Parathyroid adenoma (tissue), 2 donors: Measurements from ENCODE around the gene CNTN4.

Experiments used
- H2AFZ ChIP-seq: fragments of 300-600 bp; sonication (generic); one replicate; pipeline ENCODE4 v1.7.0; 2017; ENCODE audit warnings: antibody characterized with exemption, mild to moderate bottlenecking
- H3K27ac ChIP-seq: fragments of 300-600 bp; sonication (generic); one replicate; pipeline ENCODE4 v1.7.0; 2017
- H3K27me3 ChIP-seq: fragments of 300-600 bp; sonication (generic); one replicate; pipeline ENCODE4 v1.7.0; 2017; ENCODE audit warnings: low read length; ENCODE audit not compliant: control insufficient read depth, insufficient read depth
- H3K36me3 ChIP-seq: fragments of 300-600 bp; sonication (generic); one replicate; pipeline ENCODE4 v1.7.0; 2017; ENCODE audit warnings: low read length; ENCODE audit not compliant: control insufficient read depth, insufficient read depth
- H3K4me1 ChIP-seq: fragments of 300-600 bp; sonication (generic); one replicate; pipeline ENCODE4 v1.7.0; 2017; ENCODE audit warnings: control low read depth
- H3K4me2 ChIP-seq: fragments of 300-600 bp; sonication (generic); one replicate; pipeline ENCODE4 v1.7.0; 2017; ENCODE audit warnings: low read length
- H3K4me3 ChIP-seq: fragments of 300-600 bp; sonication (generic); one replicate; pipeline ENCODE4 v1.7.0; 2017; ENCODE audit warnings: low read depth, low read length
- H3K79me2 ChIP-seq: fragments of 300-600 bp; sonication (generic); one replicate; pipeline ENCODE4 v1.7.0; 2017; ENCODE audit warnings: control low read depth
- H3K9ac ChIP-seq: fragments of 300-600 bp; sonication (generic); one replicate; pipeline ENCODE4 v1.7.0; 2017; ENCODE audit warnings: mild to moderate bottlenecking
- H3K9me3 ChIP-seq: fragments of 300-600 bp; sonication (generic); one replicate; pipeline ENCODE4 v1.7.0; 2017; ENCODE audit warnings: low read length; ENCODE audit not compliant: control insufficient read depth
- CTCF ChIP-seq: fragments of 300-600 bp; sonication (generic); IDR thresholded peaks from one replicate; pipeline ENCODE4 v1.7.0; 2017; ENCODE audit warnings: antibody characterized with exemption, mild to moderate bottlenecking
- donor health status: primary hyperparathyroidism.

CNTN4 gene

DNA sequence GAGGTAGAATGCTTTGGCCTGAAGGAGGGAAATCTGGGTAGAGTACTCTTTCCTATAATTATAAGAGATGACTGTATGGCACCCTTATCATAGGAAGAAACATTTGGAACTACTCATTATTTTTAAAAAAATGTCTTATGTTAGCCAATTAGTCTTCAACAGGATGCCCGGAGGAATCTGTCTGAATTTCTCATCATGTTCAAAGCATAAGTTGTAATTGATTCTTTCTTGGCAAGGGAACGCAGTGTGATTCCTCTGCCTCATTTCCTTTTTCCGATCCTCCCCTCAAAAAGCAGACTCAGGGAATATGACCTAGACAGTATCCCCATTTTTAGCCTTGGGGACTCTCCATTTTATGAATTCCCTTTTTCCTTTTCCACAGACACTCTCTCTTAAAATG lies 846.5 kb downstream of the CNTN4 start:
- H3K27ac ChIP-seq: no peak overlapping the region
- peak overlapping the region; percentile 26 for H2AFZ ChIP-seq
- TF ChIP-seq CTCF: no peak
- no peak overlapping the region for H3K9ac ChIP-seq
- no peak overlapping the region for H3K4me2 ChIP-seq
- H3K27me3 ChIP-seq: no peaks in the 10 kb centered on the region
- no peaks in the 10 kb centered on the region for H3K79me2 ChIP-seq
- H3K36me3 ChIP-seq: no peaks in the 10 kb centered on the region
- H3K4me3 ChIP-seq: no peak overlapping the region
- no peaks in the 10 kb centered on the region for H3K9me3 ChIP-seq
- H3K4me1 ChIP-seq: peaks cover 22% of the 10 kb centered on the region

DNA sequence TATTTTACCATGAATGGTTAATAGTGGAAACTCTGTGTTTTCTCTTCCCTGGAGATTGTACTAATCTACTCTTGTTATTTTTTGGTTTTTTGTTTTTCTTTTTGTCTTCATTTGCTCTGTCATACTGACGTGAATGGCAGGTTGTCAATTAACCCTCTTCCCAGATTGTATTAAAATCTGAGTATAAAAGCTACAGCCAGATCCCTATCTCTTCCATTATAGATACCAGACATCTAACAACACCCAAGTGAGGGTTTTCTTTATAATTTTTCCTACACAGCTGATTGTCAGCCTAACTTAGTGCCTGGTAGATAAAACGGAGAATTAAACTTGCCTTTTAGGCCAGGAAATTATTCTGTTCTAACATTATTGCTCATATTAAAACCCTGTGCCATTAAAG lies 848.9 kb downstream of the CNTN4 start:
- H3K27ac ChIP-seq: no peak overlapping the region
- TF ChIP-seq CTCF: no peak
- no peaks in the 10 kb centered on the region for H3K9me3 ChIP-seq
- peaks cover 33% of the 10 kb centered on the region for H3K4me1 ChIP-seq
- no peak overlapping the region for H3K4me3 ChIP-seq
- no peaks in the 10 kb centered on the region for H3K79me2 ChIP-seq
- no peak overlapping the region for H2AFZ ChIP-seq
- H3K4me2 ChIP-seq: no peak overlapping the region
- H3K27me3 ChIP-seq: no peaks in the 10 kb centered on the region
- H3K36me3 ChIP-seq: no peaks in the 10 kb centered on the region
- no peak overlapping the region for H3K9ac ChIP-seq

GRCh38 chr3:2948882-2949281 lies 850.2 kb downstream of the CNTN4 start:
- H3K79me2 ChIP-seq: no peaks in the 10 kb centered on the region
- H3K4me1 ChIP-seq: peaks cover 33% of the 10 kb centered on the region
- H3K27me3 ChIP-seq: no peaks in the 10 kb centered on the region
- no peaks in the 10 kb centered on the region for H3K9me3 ChIP-seq
- no peak overlapping the region for H3K4me2 ChIP-seq
- H3K27ac ChIP-seq: no peak overlapping the region
- H2AFZ ChIP-seq: peak overlapping the region; percentile 36
- H3K4me3 ChIP-seq: no peak overlapping the region
- no peaks in the 10 kb centered on the region for H3K36me3 ChIP-seq
- TF ChIP-seq CTCF: no peak
- no peak overlapping the region for H3K9ac ChIP-seq

GRCh38 chr3:2950159-2950558 lies 851.5 kb downstream of the CNTN4 start:
- H3K4me2 ChIP-seq: no peak overlapping the region
- no peak overlapping the region for H3K9ac ChIP-seq
- peaks cover 33% of the 10 kb centered on the region for H3K4me1 ChIP-seq
- peak overlapping the region; percentile 39 for H2AFZ ChIP-seq
- H3K9me3 ChIP-seq: no peaks in the 10 kb centered on the region
- H3K79me2 ChIP-seq: no peaks in the 10 kb centered on the region
- no peaks in the 10 kb centered on the region for H3K36me3 ChIP-seq
- no peaks in the 10 kb centered on the region for H3K27me3 ChIP-seq
- no peak overlapping the region for H3K4me3 ChIP-seq
- TF ChIP-seq CTCF: no peak
- peak overlapping the region; percentile 43 for H3K27ac ChIP-seq

DNA sequence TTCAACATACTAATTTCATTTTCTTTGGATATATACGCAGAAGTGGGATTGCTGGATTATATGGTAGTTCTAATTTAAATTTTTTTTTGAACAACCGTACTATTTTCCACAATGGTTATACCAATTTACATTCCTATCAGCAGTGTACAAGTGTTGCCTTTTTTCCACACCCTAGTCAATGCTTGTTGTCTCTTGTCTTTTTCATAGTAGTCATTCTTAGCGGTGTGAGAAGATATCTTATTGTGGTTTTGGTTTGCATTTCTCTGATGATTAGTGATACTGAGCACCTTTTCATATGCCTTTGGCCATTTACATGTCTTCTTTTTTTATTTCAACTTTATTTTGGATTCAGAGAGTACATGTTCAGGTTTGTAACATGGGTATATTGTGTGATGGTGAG lies 858.4 kb downstream of the CNTN4 start:
- Histone ChIP-seq H3K27me3 (no peaks in the 10 kb centered on the region), H3K4me3 (no peak overlapping the region), H3K36me3 (no peaks in the 10 kb centered on the region), H3K4me2 (no peak overlapping the region), H3K79me2 (no peaks in the 10 kb centered on the region), H2AFZ (no peak overlapping the region), H3K4me1 (peaks cover 21% of the 10 kb centered on the region), H3K9me3 (no peaks in the 10 kb centered on the region), H3K9ac (no peak overlapping the region), H3K27ac (no peak overlapping the region)
- no peak for TF ChIP-seq CTCF
